GOT3 (cell line): Measurements from ENCODE around the gene MAP2K2.
A peak's percentile ranks its signal among the peaks of the same experiment; 100 is the strongest.
"Not testable (repeated sequence)": the region's sequence is repeated elsewhere in the genome, so short reads cannot be mapped to it uniquely, and the experiment has no call there.

Experiments
- DNase-seq: peaks from one replicate; lab custom pipeline; 2025; ENCODE audit warnings: mixed read lengths; lab: John Stamatoyannopoulos, UW

MAP2K2 gene

GRCh38 chr19:4123615-4124568, at the start of gene MAP2K2:
MAP2K2 (minus strand) TSS chr19:4124122; CDS start chr19:4123875, 247 bp downstream.
- peak; percentile 81 for DNase-seq

DNA sequence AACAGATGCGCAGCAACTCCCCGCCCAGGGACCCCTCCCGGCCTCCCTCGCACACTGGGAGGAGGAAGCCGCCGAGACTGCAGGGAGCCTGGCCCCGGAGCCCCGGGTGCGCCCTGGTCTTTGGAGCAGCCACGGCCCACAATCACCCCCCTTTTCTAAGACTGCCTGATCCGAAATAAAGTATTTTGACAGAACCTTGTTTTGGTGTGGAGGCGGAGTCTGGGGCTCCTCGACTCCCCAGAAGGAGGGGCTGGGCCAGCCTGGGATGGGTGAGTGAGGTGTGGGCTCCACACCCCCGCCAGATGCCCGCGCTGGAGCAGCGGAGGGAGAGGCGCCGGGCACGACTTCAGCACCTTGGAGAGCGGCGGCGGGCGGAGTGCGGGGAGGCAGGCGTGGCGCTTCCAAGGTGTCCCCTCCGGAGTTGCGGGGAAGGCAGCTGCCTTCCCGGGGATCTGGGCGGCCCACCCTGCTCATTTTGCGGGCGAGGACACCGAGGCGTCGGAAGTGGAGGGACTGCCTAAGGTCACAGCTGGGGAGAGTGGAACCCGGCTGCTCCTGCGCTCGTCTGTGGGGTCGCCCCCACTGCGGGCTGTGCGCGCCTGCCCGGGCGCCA, 49.0 kb upstream of the MAP2K2 start:
- DNase-seq: no peak

DNA sequence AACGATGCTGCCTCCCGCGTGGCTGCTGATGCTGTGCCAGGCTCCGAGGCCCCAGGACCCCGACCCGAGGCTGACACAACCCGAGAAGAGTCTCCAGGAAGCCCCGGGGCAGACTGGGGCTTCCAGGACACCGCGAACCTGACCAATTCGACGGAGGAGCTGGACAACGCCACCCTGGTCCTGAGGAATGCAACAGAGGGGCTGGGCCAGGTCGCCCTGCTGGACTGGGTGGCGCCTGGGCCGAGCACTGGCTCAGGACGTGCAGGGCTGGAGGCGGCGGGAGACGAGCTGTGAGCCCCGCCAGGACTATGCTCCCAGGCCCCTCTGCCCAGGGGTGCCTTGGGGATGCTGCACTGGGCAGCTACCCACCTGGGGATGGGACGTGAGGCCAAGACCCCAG, 47.8 kb upstream of the MAP2K2 start:
- DNase-seq: no peak

DNA sequence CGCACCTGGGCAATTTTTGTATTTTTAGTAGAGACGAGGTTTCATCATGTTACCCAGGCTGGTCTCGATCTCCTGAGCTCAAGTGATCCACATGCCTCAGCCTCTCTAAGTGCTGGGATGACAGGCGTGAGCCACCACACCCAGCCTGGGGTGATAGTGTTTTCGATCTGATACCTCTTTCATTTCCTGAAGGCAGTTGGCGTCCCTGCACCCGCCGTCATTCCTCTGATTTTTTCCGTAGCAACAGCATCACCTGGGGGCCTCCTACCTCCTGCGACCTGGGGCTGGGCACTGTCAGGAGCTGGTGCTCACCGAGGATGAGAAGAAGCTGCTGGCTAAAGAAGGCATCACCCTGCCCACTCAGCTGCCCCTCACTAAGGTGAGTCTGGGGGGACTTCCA, 40.3 kb upstream of the MAP2K2 start:
- no peak for DNase-seq

GRCh38 chr19:4161415-4162077, 37.6 kb upstream of the MAP2K2 start:
- no peak for DNase-seq

DNA sequence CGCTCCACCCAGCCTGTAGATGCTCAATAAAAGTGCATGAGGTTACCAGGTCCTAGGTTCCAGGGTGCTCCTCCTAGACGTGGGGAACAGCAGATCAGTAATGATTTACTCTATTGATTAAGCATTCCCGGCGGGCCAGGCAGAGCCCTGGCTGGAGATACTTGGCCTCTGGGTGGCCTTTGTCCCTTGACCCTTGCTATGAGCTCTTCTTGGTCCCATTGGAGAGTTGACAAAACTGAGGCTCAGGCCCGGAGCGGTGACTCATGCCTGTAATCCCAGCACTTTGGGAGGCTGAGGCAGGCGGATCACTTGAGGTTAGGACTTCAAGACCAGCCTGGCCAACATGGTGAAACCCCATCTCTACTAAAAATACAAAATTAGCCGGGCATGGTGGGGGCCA, 34.0 kb upstream of the MAP2K2 start:
- DNase-seq: not testable (repeated sequence)

DNA sequence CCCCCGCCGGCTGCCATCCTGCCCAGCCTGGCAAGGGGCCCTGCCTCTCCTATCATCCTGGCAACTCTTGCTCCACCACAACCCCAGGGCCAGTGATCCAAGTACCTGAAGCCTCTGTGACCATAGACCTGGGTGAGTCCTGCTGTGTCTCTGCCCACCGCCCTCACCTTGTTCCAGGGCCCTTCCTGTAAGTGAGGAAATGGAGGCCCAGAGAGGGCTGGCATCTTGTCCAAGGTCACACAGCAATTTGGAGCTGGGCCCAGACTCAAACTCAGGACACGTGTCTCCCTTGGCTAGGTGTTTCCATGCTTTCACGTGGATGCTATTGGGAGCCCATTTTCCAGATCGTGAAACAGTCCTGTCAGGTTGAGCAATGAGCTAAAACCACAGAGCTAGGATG, 33.2 kb upstream of the MAP2K2 start:
- DNase-seq: no peak

- DNase-seq: no peak
These were observed 30.8 kb upstream of the MAP2K2 start for GRCh38 chr19:4154571-4155312.

GRCh38 chr19:4152241-4152998, 28.5 kb upstream of the MAP2K2 start:
- no peak for DNase-seq

- DNase-seq: no peak
These were observed 27.7 kb upstream of the MAP2K2 start for GRCh38 chr19:4151623-4152022.

- no peak for DNase-seq
These were observed 25.8 kb upstream of the MAP2K2 start for GRCh38 chr19:4149518-4150288.

- DNase-seq: no peak
These were observed 20.8 kb upstream of the MAP2K2 start for GRCh38 chr19:4144666-4145249.

DNA sequence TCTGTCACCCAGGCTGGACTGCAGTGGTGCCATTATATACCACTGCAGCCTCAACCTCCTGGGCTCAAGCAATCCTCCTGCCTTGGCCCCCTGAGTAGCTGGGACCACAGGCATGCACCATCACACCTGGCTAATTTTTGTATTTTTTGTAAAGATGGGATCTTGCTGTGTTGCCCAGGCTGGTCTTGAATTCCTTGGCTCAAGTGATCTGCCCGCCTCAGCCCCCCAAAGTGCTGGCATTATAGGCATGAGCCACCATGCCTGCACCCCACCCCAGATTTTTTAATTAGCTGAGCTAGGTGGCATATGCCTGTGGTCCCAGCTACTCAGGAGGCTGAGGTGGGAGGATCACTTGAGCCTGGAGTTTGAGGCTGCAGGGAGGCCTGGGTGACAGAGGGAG, 19.0 kb upstream of the MAP2K2 start:
- DNase-seq: not testable (repeated sequence)

DNA sequence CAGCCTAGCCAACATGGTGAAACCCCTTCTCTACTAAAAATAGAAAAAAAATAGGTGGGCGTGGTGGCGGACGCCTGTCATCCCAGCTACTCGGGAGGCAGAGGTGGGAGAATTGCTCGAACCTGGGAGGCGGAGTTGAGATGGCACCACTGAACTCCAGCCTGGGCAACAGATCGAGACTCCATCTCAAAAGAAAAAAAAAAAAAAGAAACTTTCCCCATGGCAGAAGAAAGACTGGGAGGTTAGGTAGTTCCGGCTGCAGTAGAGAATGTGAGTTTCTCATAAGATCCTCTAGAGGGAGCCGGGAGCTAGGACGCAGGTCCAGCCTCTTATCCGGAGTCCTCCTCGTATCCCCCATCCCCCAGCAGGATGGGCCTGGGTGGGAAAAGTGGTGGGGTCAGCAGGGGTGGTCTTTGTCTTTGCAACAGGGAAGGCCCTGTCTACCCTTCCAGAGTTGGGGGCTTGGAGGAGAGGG, 16.4 kb upstream of the MAP2K2 start:
- DNase-seq: no peak

DNA sequence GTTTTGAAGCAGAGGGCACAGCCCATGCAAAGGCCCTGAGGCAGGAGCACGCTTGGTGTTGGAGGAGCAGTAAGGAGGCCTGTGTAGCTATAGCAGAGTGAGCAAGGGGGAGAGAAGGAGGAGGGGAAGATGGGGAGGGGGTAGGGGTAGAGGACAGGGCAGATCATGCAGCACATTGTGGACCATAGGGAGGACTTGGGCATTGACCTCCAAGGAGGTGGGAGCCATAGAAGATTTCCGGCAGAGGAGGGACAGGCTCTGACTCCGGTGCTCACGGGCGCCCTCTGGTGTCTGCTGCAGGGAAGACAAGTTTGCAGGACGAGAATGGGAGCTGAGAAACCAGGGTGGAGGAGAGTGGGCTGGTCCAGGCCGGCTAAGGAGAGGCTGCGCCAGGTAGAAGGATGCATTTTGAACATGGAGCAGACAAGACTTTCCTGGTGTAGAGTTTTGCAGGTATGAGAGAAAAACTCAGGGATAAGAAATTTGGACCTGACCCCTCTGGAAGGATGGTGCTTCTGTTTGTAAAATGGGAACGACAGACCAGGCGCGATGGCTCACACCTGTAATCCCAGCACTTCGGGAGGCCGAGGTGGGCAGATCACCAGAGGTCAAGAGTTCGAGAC, 15.8 kb upstream of the MAP2K2 start:
- DNase-seq: peak; percentile 18

DNA sequence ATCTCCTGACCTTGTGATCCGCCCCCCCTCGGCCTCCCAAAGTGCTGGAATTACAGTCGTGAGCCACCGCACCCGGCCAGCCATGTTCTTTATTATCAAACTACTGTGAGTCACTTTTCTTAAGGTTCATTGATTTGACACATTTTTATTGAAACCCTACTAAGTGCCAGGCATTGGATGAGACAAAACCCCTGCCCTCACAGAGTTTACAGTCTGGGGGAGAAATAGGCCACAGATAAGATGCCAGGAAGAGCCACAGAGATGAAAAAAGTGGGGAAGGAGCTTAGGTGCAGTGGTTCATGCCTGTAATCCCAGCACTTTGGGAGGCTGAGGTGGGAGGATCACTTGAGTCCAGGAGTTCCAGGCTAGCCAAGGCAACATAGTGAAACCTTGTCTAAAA, 14.5 kb upstream of the MAP2K2 start:
- DNase-seq: no peak

- DNase-seq: no peak
These were observed 12.8 kb upstream of the MAP2K2 start for GRCh38 chr19:4136680-4137088.

DNA sequence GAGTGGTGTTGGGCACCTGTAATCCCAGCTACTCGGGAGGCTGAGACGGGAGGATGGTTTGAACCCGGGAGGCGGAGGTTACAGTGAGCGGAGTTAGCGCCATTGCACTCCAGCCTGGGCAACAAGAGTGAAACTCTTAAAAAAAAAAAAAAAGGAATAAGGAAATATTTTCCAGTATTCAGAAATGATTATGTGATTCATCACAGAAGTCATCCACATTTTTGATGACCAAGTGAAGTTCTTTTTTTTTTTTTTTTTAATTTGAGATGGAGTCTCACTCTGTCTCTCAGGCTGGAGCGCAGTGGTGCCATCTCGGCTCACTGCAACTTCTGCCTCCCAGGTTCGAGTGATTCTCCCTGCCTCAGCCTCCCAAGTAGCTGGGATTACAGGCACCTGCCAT, 11.5 kb upstream of the MAP2K2 start:
- not testable (repeated sequence) for DNase-seq

GRCh38 chr19:4134351-4134750, 10.4 kb upstream of the MAP2K2 start:
- DNase-seq: no peak
